ENCODE results near the gene ACAT1. TPM values are rescaled to one million over a fixed set of nuclear protein-coding genes. Genes with fewer than 3 reads are reported as not detected.

ACAT1 gene
- total RNA-seq, 1 experiment from 2014 or later: 212 TPM

DNA sequence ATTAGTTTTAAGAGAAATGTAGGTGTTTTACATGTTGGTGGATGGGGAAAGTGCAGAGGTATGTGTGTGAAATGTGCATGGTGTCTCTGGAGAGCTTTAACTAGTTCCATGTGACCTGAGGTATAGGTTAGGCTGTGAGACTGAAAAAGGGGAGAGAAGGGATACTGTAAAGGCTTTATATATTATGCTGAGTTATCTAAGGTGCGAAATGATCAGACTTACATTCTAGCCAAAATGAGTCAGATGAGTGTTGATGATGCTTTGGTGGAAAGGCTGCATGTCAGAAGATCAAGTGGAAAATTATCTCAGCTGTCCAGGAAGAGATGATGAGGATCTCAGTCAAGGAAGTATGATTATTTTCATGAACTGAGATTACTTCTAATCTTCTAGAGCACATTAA lies 15.8 kb downstream of the ACAT1 start:
- Histone ChIP-seq H3K9me2 (replicated peaks; ENCODE audit: low read length) (no peaks in the 10 kb centered on the region), H2AFZ (ENCODE audit: low read length) (no peak overlapping the region), H3K4me3 (ENCODE audit: low read length) (no peak overlapping the region), H3K27me3 (ENCODE audit: low read length) (no peaks in the 10 kb centered on the region), H3K4me1 (ENCODE audit: insufficient read depth, low read length) (0 out of 2 replicates have a peak, but pooled peaks cover 3% of the 10 kb centered on the region), H3K36me3 (ENCODE audit: low read depth, low read length) (peaks cover 32% of the 10 kb centered on the region), H3K79me2 (ENCODE audit: low read length) (no peaks in the 10 kb centered on the region), H3F3A (ENCODE audit: low read length, unreplicated experiment) (no peaks in the 10 kb centered on the region), H4K20me1 (ENCODE audit: low read length) (no peaks in the 10 kb centered on the region), H3K9ac (ENCODE audit: low read length) (no peak overlapping the region), H3K9me3 (ENCODE audit: low read length) (no peaks in the 10 kb centered on the region), H3K4me2 (ENCODE audit: low read length) (no peak overlapping the region), H3K27ac (ENCODE audit: low read length) (no peak overlapping the region)
- ChIA-PET CTCF (no interaction called here), POLR2A (ENCODE audit: unreplicated experiment) (no interaction called here)
- ATAC-seq (no peak), DNase-seq (no peak)
- no peak for TF ChIP-seq EZH2 (IDR thresholded peaks at IDR 0.05; ENCODE audit: low read length, unreplicated experiment)
- TF ChIP-seq EZH2phosphoT487 (IDR thresholded peaks at IDR 0.05; ENCODE audit: borderline replicate concordance, low read length): no peak
- TF ChIP-seq CTCF (conservative IDR thresholded peaks at IDR 0.05; ENCODE audit: low read depth, low read length): no peak
- BruUV-seq (replicated peaks): no TSS peak
- intact Hi-C loops (cut with micrococcal nuclease): loop anchor here (5.0 kb wide), 1 partner anchor 520 kb away; no protein-coding TSS in a partner anchor

- intact Hi-C loops (cut with micrococcal nuclease): no loop called here
- H4K20me1 ChIP-seq (ENCODE audit: low read length): no peaks in the 10 kb centered on the region
- H2AFZ ChIP-seq (ENCODE audit: low read length): no peak overlapping the region
- no peaks in the 10 kb centered on the region for H3K79me2 ChIP-seq (ENCODE audit: low read length)
- POLR2A ChIA-PET (ENCODE audit: unreplicated experiment): no interaction called here
- H3K27ac ChIP-seq (ENCODE audit: low read length): no peak overlapping the region
- no peaks in the 10 kb centered on the region for H3K27me3 ChIP-seq (ENCODE audit: low read length)
- DNase-seq (no peak), ATAC-seq (no peak)
- H3K4me3 ChIP-seq (ENCODE audit: low read length): no peak overlapping the region
- no TSS peak for BruUV-seq (replicated peaks)
- CTCF ChIA-PET: no interaction called here
- no peak overlapping the region for H3K9ac ChIP-seq (ENCODE audit: low read length)
- no peaks in the 10 kb centered on the region for H3K9me2 ChIP-seq (replicated peaks; ENCODE audit: low read length)
- no peaks in the 10 kb centered on the region for H3K9me3 ChIP-seq (ENCODE audit: low read length)
- H3K36me3 ChIP-seq (ENCODE audit: low read depth, low read length): peaks cover 36% of the 10 kb centered on the region
- H3F3A ChIP-seq (ENCODE audit: low read length, unreplicated experiment): no peaks in the 10 kb centered on the region
- H3K4me1 ChIP-seq (ENCODE audit: insufficient read depth, low read length): no peaks in the 10 kb centered on the region
- no peak overlapping the region for H3K4me2 ChIP-seq (ENCODE audit: low read length)
- TF ChIP-seq CTCF (conservative IDR thresholded peaks at IDR 0.05; ENCODE audit: low read depth, low read length) (no peak), EZH2phosphoT487 (IDR thresholded peaks at IDR 0.05; ENCODE audit: borderline replicate concordance, low read length) (no peak), EZH2 (IDR thresholded peaks at IDR 0.05; ENCODE audit: low read length, unreplicated experiment) (no peak)
Observed at GRCh38 chr11:108142304-108142703, 20.9 kb downstream of the ACAT1 start.

- intact Hi-C loops (cut with micrococcal nuclease): no loop called here
- H3F3A ChIP-seq (ENCODE audit: low read length, unreplicated experiment): no peaks in the 10 kb centered on the region
- H3K36me3 ChIP-seq (ENCODE audit: low read depth, low read length): peaks cover 38% of the 10 kb centered on the region
- H3K9me2 ChIP-seq (replicated peaks; ENCODE audit: low read length): no peaks in the 10 kb centered on the region
- POLR2A ChIA-PET (ENCODE audit: unreplicated experiment): no interaction called here
- H4K20me1 ChIP-seq (ENCODE audit: low read length): no peaks in the 10 kb centered on the region
- no peaks in the 10 kb centered on the region for H3K4me1 ChIP-seq (ENCODE audit: insufficient read depth, low read length)
- TF ChIP-seq EZH2phosphoT487 (IDR thresholded peaks at IDR 0.05; ENCODE audit: borderline replicate concordance, low read length): no peak
- TF ChIP-seq EZH2 (IDR thresholded peaks at IDR 0.05; ENCODE audit: low read length, unreplicated experiment): no peak
- no peak for TF ChIP-seq CTCF (conservative IDR thresholded peaks at IDR 0.05; ENCODE audit: low read depth, low read length)
- H3K4me2 ChIP-seq (ENCODE audit: low read length): no peak overlapping the region
- no peak overlapping the region for H3K4me3 ChIP-seq (ENCODE audit: low read length)
- no peak overlapping the region for H3K27ac ChIP-seq (ENCODE audit: low read length)
- BruUV-seq (replicated peaks): no TSS peak
- no peak for DNase-seq
- no peaks in the 10 kb centered on the region for H3K9me3 ChIP-seq (ENCODE audit: low read length)
- ATAC-seq: no peak
- no peak overlapping the region for H3K9ac ChIP-seq (ENCODE audit: low read length)
- no peaks in the 10 kb centered on the region for H3K27me3 ChIP-seq (ENCODE audit: low read length)
- CTCF ChIA-PET: no interaction called here
- no peaks in the 10 kb centered on the region for H3K79me2 ChIP-seq (ENCODE audit: low read length)
- no peak overlapping the region for H2AFZ ChIP-seq (ENCODE audit: low read length)
Observed at GRCh38 chr11:108144615-108145014, 23.2 kb downstream of the ACAT1 start.
